ENCODE results near the gene SWSAP1.

- TF ChIP-seq, protein P1, sequence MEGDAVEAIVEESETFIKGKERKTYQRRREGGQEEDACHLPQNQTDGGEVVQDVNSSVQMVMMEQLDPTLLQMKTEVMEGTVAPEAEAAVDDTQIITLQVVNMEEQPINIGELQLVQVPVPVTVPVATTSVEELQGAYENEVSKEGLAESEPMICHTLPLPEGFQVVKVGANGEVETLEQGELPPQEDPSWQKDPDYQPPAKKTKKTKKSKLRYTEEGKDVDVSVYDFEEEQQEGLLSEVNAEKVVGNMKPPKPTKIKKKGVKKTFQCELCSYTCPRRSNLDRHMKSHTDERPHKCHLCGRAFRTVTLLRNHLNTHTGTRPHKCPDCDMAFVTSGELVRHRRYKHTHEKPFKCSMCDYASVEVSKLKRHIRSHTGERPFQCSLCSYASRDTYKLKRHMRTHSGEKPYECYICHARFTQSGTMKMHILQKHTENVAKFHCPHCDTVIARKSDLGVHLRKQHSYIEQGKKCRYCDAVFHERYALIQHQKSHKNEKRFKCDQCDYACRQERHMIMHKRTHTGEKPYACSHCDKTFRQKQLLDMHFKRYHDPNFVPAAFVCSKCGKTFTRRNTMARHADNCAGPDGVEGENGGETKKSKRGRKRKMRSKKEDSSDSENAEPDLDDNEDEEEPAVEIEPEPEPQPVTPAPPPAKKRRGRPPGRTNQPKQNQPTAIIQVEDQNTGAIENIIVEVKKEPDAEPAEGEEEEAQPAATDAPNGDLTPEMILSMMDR (conservative IDR thresholded peaks at IDR 0.05; ENCODE audit: low read length) = no peak
- no peak for TF ChIP-seq EZH2phosphoT487 (IDR thresholded peaks at IDR 0.05; ENCODE audit: borderline replicate concordance)
Observed at GRCh38 chr19:11418094-11418548, 43.7 kb downstream of the SWSAP1 start.

All from Loucy (cell line).